ENCODE results near the gene RPN2.

DNA sequence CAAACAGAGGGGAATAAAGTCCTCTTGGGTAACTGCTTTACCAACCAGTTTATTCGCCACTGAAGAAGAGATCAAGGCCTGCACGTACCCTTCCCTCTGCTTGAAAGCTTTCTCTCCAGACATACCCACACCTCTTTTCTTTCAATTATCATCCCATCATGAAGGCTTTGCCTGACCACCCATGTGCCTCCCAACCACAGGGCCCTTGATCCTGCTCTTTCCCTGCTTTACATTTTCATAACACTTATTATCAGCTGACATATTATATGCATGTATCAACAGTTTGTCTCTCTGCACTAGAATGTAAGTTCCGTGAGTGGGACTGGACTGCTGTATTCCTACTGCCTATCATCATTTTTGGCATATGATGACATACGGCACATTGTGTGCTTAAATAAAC is 20.9 kb upstream of the RPN2 start:
- no peak for TF ChIP-seq POLR2A (IDR thresholded peaks at IDR 0.05; ENCODE audit: low read length)
- no peak for TF ChIP-seq GATA1 (IDR thresholded peaks at IDR 0.05; ENCODE audit: low read depth, low read length)

Data from erythroblast (primary cell).